ENCODE results near the gene ATP8A2. TPM values are rescaled to one million over a fixed set of nuclear protein-coding genes. Genes with fewer than 3 reads are reported as not detected.

ATP8A2 gene
- polyA plus RNA-seq, 4 donors = 5.5 to 7.4 (median 5.6) TPM

GRCh38 chr13:25977216-25977615 is 605.4 kb downstream of the ATP8A2 start:
- DNase-seq (ENCODE audit: low read depth in 4 of 4, low spot score in 3 of 4) = peak in 2 of 4 donors; percentile 41 to 44

GRCh38 chr13:25977671-25978070 is 605.9 kb downstream of the ATP8A2 start:
- DNase-seq (ENCODE audit: low read depth in 4 of 4, low spot score in 3 of 4) = no peak

- no peak for DNase-seq (ENCODE audit: low read depth in 4 of 4, low spot score in 3 of 4)
These were observed 607.2 kb downstream of the ATP8A2 start for GRCh38 chr13:25978961-25979360.

GRCh38 chr13:25979371-25979770 is 607.6 kb downstream of the ATP8A2 start:
- no peak for DNase-seq (ENCODE audit: low read depth in 4 of 4, low spot score in 3 of 4)

- DNase-seq (ENCODE audit: low read depth in 4 of 4, low spot score in 3 of 4) = peak in 2 of 4 donors; percentile 43 to 51
These were observed 608.5 kb downstream of the ATP8A2 start for GRCh38 chr13:25980255-25980654.

- DNase-seq (ENCODE audit: low read depth in 4 of 4, low spot score in 3 of 4) = no peak
These were observed 609.3 kb downstream of the ATP8A2 start for GRCh38 chr13:25981060-25981459.

GRCh38 chr13:25982907-25983306 is 611.1 kb downstream of the ATP8A2 start:
- DNase-seq (ENCODE audit: low read depth in 4 of 4, low spot score in 3 of 4) = no peak

- DNase-seq (ENCODE audit: low read depth in 4 of 4, low spot score in 3 of 4) = no peak
These were observed 616.2 kb downstream of the ATP8A2 start for GRCh38 chr13:25987987-25988386.

GRCh38 chr13:25988661-25989060 is 616.9 kb downstream of the ATP8A2 start:
- DNase-seq (ENCODE audit: low read depth in 4 of 4, low spot score in 3 of 4) = no peak

GRCh38 chr13:25990801-25991200 is 619.0 kb downstream of the ATP8A2 start:
- no peak for DNase-seq (ENCODE audit: low read depth in 4 of 4, low spot score in 3 of 4)

GRCh38 chr13:25992076-25992475 is 620.3 kb downstream of the ATP8A2 start:
- no peak for DNase-seq (ENCODE audit: low read depth in 4 of 4, low spot score in 3 of 4)

- no peak for DNase-seq (ENCODE audit: low read depth in 4 of 4, low spot score in 3 of 4)
These were observed 635.7 kb downstream of the ATP8A2 start for GRCh38 chr13:26007261-26008125.

- no peak for DNase-seq (ENCODE audit: low read depth in 4 of 4, low spot score in 3 of 4)
These were observed 638.9 kb downstream of the ATP8A2 start for GRCh38 chr13:26010487-26011207.

GRCh38 chr13:26011208-26011573 is 639.4 kb downstream of the ATP8A2 start:
- DNase-seq (ENCODE audit: low read depth in 4 of 4, low spot score in 3 of 4) = no peak

- DNase-seq (ENCODE audit: low read depth in 4 of 4, low spot score in 3 of 4) = no peak
These were observed 640.4 kb downstream of the ATP8A2 start for GRCh38 chr13:26011996-26012821.

- no peak for DNase-seq (ENCODE audit: low read depth in 4 of 4, low spot score in 3 of 4)
These were observed 641.2 kb downstream of the ATP8A2 start for GRCh38 chr13:26012995-26013394.

GRCh38 chr13:26015271-26016125 is 643.7 kb downstream of the ATP8A2 start:
- no peak for DNase-seq (ENCODE audit: low read depth in 4 of 4, low spot score in 3 of 4)

GRCh38 chr13:26016189-26016588 is 644.4 kb downstream of the ATP8A2 start:
- DNase-seq (ENCODE audit: low read depth in 4 of 4, low spot score in 3 of 4) = no peak

GRCh38 chr13:26017196-26017921 is 645.6 kb downstream of the ATP8A2 start:
- DNase-seq (ENCODE audit: low read depth in 4 of 4, low spot score in 3 of 4) = no peak

Data from right renal pelvis (tissue), 4 donors.